ENCODE data around the gene ECI1. TPM values are rescaled to one million over a fixed set of nuclear protein-coding genes. Genes with fewer than 3 reads are reported as not detected.
A peak's percentile ranks its signal among the peaks of the same experiment; 100 is the strongest.

ECI1 gene
- total RNA-seq, 2 donors from 2014 or later = 48.5 to 87.0 TPM

DNA sequence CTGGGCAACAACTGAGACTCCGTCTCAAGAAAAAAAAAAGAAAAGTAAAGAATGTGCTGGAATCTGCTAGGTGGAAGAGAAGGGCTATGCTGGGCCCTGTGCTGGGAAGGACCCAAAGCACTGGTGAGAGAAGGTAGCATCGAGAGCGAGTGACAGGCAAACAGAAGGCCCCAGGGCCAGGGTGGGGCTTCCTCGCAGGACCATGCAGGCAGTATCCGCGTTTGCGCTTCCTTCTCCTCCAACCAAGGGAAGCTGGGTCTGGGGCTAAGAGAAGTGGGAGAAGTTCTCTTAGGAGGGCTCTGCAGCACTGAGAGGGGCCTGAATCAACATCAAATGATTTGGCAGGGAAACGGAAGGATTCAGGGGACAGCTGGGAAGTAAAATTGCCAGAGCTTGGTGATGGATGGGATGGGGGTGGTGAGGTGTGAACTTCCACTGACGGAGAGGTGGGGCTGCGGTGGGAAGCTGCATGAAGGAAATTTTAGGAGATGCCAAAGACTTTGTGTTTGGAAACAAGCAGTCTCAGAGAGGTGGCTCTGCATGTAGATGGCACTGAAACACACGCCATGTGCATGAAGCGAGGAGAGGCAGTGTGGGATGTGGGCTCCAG is 5.2 kb upstream of the ECI1 start:
- Histone ChIP-seq H3K27ac (peak overlapping the region in 1 of 2 donors; percentile 10), H3K9me3 (no peaks in the 10 kb centered on the region), H3K27me3 (replicated peaks; ENCODE audit: insufficient read depth) (no peaks in the 10 kb centered on the region), H3K4me3 (no peak overlapping the region), H3K4me1 (replicated peaks) (peaks cover 9% of the 10 kb centered on the region), H3K36me3 (peaks cover 13 to 17% of the 10 kb centered on the region in 2 donors)
- 90% methylated on average over 12 of the region's 12 CpGs for WGBS
- intact Hi-C loops (cut with DNase I) = loop anchor here (10.0 kb wide), 1 partner anchor 52 kb away; the partner anchor contains the start of gene MLST8
- no peak for DNase-seq (ENCODE audit: low spot score)
- TF ChIP-seq POLR2A (IDR thresholded peaks at IDR 0.05) = no peak
- no peak for TF ChIP-seq POLR2AphosphoS5 (IDR thresholded peaks at IDR 0.05)
- TF ChIP-seq, protein P1, sequence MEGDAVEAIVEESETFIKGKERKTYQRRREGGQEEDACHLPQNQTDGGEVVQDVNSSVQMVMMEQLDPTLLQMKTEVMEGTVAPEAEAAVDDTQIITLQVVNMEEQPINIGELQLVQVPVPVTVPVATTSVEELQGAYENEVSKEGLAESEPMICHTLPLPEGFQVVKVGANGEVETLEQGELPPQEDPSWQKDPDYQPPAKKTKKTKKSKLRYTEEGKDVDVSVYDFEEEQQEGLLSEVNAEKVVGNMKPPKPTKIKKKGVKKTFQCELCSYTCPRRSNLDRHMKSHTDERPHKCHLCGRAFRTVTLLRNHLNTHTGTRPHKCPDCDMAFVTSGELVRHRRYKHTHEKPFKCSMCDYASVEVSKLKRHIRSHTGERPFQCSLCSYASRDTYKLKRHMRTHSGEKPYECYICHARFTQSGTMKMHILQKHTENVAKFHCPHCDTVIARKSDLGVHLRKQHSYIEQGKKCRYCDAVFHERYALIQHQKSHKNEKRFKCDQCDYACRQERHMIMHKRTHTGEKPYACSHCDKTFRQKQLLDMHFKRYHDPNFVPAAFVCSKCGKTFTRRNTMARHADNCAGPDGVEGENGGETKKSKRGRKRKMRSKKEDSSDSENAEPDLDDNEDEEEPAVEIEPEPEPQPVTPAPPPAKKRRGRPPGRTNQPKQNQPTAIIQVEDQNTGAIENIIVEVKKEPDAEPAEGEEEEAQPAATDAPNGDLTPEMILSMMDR (IDR thresholded peaks at IDR 0.05) = no peak

DNA sequence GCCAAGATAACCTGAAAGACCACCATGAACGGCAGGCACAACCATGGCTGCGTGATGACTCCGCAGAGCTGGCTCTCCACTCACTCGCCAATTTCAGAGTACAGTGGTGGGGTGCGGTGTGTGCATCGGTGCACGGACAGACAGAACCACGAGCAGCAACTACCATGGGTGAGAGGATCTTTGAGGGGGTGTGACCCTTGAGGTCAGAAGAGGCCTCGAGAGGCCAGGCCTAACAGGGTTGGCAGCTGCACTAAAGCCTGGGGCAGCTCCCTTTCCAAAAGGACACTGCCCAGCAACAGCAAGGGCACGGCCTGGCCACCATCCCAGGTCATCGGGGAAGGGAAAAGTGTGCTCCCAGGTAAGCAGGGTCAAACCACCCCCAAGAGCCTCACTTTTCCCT is 1.9 kb upstream of the ECI1 start:
- H3K9me3 ChIP-seq = no peaks in the 10 kb centered on the region
- no peak overlapping the region for H3K27ac ChIP-seq
- H3K4me1 ChIP-seq (replicated peaks) = peaks cover 10% of the 10 kb centered on the region
- whole genome bisulfite sequencing = 80% methylated on average over 11 of the region's 11 CpGs
- no peak overlapping the region for H3K4me3 ChIP-seq
- intact Hi-C loops (cut with DNase I) = loop anchor here (5.0 to 10.0 kb wide), 2 partner anchors 48 to 96 kb away; partner anchors contain the start of genes MLST8 and TRAF7
- TF ChIP-seq, protein P1 (IDR thresholded peaks at IDR 0.05) = no peak
- TF ChIP-seq POLR2A (IDR thresholded peaks at IDR 0.05) = no peak
- TF ChIP-seq POLR2AphosphoS5 (IDR thresholded peaks at IDR 0.05) = no peak
- no peaks in the 10 kb centered on the region for H3K27me3 ChIP-seq (replicated peaks; ENCODE audit: insufficient read depth)
- DNase-seq (ENCODE audit: low spot score) = no peak
- H3K36me3 ChIP-seq = peaks cover 10 to 17% of the 10 kb centered on the region in 2 donors

- Histone ChIP-seq H3K36me3 (peaks cover 10 to 17% of the 10 kb centered on the region in 2 donors), H3K4me3 (no peak overlapping the region), H3K9me3 (no peaks in the 10 kb centered on the region), H3K4me1 (replicated peaks) (peaks cover 10% of the 10 kb centered on the region), H3K27ac (peak overlapping the region in 1 of 2 donors; percentile 94), H3K27me3 (replicated peaks; ENCODE audit: insufficient read depth) (no peaks in the 10 kb centered on the region)
- WGBS = 92% methylated on average over 7 of the region's 7 CpGs
- no peak for DNase-seq (ENCODE audit: low spot score)
- TF ChIP-seq POLR2AphosphoS5 (IDR thresholded peaks at IDR 0.05) = no peak
- no peak for TF ChIP-seq POLR2A (IDR thresholded peaks at IDR 0.05)
- TF ChIP-seq, protein P1 (IDR thresholded peaks at IDR 0.05) = no peak
- intact Hi-C loops (cut with DNase I) = loop anchor here (5.0 to 10.0 kb wide), 2 partner anchors 48 to 95 kb away; partner anchors contain the start of genes MLST8 and TRAF7
These were observed 1.4 kb upstream of the ECI1 start for GRCh38 chr16:2252806-2253148.

- peak overlapping the region; percentile 73 to 84 for H3K4me3 ChIP-seq
- no peak for DNase-seq (ENCODE audit: low spot score)
- no peaks in the 10 kb centered on the region for H3K9me3 ChIP-seq
- H3K27ac ChIP-seq = peak overlapping the region; percentile 88 to 94
- peaks cover 10 to 20% of the 10 kb centered on the region in 2 donors for H3K36me3 ChIP-seq
- TF ChIP-seq, protein P1 (IDR thresholded peaks at IDR 0.05) = no peak
- no peak for TF ChIP-seq POLR2AphosphoS5 (IDR thresholded peaks at IDR 0.05)
- no peak for TF ChIP-seq POLR2A (IDR thresholded peaks at IDR 0.05)
- H3K4me1 ChIP-seq (replicated peaks) = peaks cover 10% of the 10 kb centered on the region
- WGBS = 4% methylated on average over 35 of the region's 35 CpGs
- intact Hi-C loops (cut with DNase I) = loop anchor here (5.0 to 10.0 kb wide), 2 partner anchors 46 to 93 kb away; partner anchors contain the start of genes MLST8 and TRAF7
- H3K27me3 ChIP-seq (replicated peaks; ENCODE audit: insufficient read depth) = no peaks in the 10 kb centered on the region
These were observed 613 bp downstream of the ECI1 start for GRCh38 chr16:2250652-2251295.
